Bronchial epithelial cell (primary cell): ENCODE results near the gene MCC. TPM values are rescaled to one million over a fixed set of nuclear protein-coding genes. Genes with fewer than 3 reads are reported as not detected.

Source experiments
- DNase-seq: peaks from one replicate; pipeline ENCODE4 v3.0.0-alpha.2; 2010; ENCODE audit warnings: low read depth
- FAIRE-seq: peaks from 2 replicates; lab custom pipeline; 2011; peaks lifted over from hg19 to GRCh38; lab: Jason Lieb, UNC
- H3K27me3 ChIP-seq: 2 replicates; pipeline ENCODE4 v1.5.1; 2011; ENCODE audit warnings: low read length; ENCODE audit not compliant: control insufficient read depth, insufficient read depth
- H3K36me3 ChIP-seq: 2 replicates; pipeline ENCODE4 v1.5.1; 2011; ENCODE audit warnings: low read length; ENCODE audit not compliant: control insufficient read depth, insufficient read depth
- H3K4me3 ChIP-seq: 2 replicates; pipeline ENCODE4 v1.5.1; 2011; ENCODE audit warnings: mild to moderate bottlenecking, low read depth, low read length, control low read depth
- total RNA-seq: library from RNA; depleted of rRNA; stranded (reverse); fragments of >200 nt; gene quantifications from 2 replicates; pipeline ENCODE4 v1.2.1, GENCODE V29; 2014
- TF ChIP-seq, protein P1 (sequence below): IDR thresholded peaks from 2 replicates; pipeline ENCODE4 v1.5.1; 2011; ENCODE audit warnings: mild to moderate bottlenecking, moderate library complexity, low read length, control low read depth, inconsistent platforms; ENCODE audit not compliant: insufficient read depth, severe bottlenecking

MCC gene
- total RNA-seq, 1 donor from 2014 or later, result 43.2 TPM

DNA sequence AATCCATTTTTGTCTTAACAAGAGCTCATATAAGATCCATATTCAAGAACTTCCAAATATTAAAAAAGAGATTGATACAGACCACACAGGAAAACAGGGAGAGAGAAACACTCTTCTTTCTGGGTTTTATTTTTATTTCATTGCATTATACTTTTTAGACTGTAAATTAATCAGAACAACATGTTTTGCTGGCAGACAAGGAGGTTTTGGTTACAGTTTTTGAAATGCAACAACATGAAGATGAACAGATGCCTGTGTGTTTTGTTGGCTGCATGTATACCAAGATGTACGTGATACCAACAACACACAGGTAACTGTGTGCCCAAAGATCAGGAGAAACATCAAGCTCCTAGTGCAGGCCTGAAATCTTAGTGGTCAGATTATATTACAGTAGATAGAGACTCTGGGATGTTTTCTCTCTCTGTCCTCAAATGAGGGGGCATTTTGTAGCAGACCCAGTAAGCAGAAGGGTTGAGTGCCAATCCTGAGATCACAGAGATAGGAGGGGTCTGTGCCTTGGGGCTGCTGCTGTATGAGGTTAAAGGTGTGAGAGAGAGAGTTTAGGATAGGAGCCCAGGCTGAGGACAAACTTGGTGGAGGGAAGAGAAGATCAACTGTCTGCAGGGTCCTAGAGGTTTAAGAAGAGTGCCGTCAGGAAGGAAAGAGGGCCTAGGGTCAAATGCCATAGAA is 359.5 kb downstream of the MCC start:
- DNase-seq (no peak), FAIRE-seq (no peak)
- TF ChIP-seq, protein P1, sequence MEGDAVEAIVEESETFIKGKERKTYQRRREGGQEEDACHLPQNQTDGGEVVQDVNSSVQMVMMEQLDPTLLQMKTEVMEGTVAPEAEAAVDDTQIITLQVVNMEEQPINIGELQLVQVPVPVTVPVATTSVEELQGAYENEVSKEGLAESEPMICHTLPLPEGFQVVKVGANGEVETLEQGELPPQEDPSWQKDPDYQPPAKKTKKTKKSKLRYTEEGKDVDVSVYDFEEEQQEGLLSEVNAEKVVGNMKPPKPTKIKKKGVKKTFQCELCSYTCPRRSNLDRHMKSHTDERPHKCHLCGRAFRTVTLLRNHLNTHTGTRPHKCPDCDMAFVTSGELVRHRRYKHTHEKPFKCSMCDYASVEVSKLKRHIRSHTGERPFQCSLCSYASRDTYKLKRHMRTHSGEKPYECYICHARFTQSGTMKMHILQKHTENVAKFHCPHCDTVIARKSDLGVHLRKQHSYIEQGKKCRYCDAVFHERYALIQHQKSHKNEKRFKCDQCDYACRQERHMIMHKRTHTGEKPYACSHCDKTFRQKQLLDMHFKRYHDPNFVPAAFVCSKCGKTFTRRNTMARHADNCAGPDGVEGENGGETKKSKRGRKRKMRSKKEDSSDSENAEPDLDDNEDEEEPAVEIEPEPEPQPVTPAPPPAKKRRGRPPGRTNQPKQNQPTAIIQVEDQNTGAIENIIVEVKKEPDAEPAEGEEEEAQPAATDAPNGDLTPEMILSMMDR, result no peak
- Histone ChIP-seq H3K4me3 (no peak overlapping the region), H3K36me3 (peaks cover 2% of the 10 kb centered on the region), H3K27me3 (no peaks in the 10 kb centered on the region)

DNA sequence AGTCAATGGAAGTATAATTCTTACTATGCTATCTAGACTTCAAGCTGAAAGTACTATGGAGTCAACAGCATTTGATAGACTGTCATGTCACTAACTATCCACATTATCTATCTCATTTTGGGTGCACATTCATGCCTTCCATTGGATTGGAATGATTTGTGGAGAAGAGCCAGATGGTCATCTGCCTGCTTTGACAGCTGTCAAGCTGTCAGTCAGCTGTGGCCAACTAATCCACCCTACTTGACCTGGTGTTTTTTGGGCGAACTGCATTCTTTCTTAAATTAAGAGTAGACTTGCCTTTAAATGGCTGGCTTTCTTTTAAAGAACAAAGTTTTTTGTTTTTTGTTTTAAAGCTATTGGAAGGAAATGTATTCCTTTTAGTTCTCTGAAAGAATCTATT is 360.2 kb downstream of the MCC start:
- H3K27me3 ChIP-seq, result no peaks in the 10 kb centered on the region
- peaks cover 2% of the 10 kb centered on the region for H3K36me3 ChIP-seq
- DNase-seq (no peak), FAIRE-seq (no peak)
- no peak overlapping the region for H3K4me3 ChIP-seq
- TF ChIP-seq, protein P1, result no peak

DNA sequence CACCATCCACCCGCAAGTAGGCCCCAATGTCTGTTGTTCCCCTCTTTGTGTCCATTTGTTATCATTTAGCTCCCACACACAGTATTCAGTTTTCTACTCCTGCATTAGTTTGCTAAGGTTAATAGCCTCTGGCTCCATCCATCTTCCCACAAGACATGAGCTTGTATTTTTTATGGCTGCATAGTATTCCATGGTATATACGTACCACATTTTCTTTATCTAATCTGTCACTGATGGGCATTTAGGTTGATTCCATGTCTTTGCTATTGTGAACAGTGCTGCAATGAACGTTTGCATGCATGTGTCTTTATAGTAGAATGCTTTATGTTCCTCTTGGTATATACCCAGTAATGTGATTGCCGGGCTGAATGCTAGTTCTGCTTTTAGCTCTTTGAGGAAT is 361.2 kb downstream of the MCC start:
- Histone ChIP-seq H3K4me3 (no peak overlapping the region), H3K27me3 (no peaks in the 10 kb centered on the region), H3K36me3 (peaks cover 4% of the 10 kb centered on the region)
- TF ChIP-seq, protein P1, result no peak
- no peak for FAIRE-seq
- DNase-seq, result no peak

- Histone ChIP-seq H3K36me3 (peaks cover 2% of the 10 kb centered on the region), H3K27me3 (no peaks in the 10 kb centered on the region), H3K4me3 (no peak overlapping the region)
- no peak for FAIRE-seq
- TF ChIP-seq, protein P1, result no peak
- no peak for DNase-seq
These were observed 362.9 kb downstream of the MCC start for GRCh38 chr5:113125371-113125770.

DNA sequence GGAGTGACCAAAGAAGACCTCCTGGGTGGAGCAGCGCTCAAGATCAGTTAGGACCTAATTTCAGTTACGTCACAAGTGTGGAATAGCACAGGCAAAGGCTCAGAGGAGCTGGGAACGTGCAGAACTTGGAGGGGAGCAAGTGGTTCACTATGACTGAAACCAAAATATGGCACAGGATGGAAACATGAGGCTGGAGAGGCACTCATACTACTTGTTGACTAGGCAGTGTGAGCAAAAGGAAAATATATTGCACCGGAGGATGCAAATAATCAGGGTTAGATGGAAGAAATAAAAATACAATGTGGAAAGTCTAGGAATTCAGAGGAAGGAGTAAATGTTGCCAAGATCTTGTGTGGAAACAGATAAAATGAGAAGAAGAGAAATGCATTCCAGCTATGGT is 363.3 kb downstream of the MCC start:
- Histone ChIP-seq H3K27me3 (no peaks in the 10 kb centered on the region), H3K36me3 (peaks cover 2% of the 10 kb centered on the region), H3K4me3 (no peak overlapping the region)
- TF ChIP-seq, protein P1, result no peak
- DNase-seq, result no peak
- FAIRE-seq, result no peak

GRCh38 chr5:113124265-113124664 is 364.0 kb downstream of the MCC start:
- DNase-seq (no peak), FAIRE-seq (no peak)
- Histone ChIP-seq H3K36me3 (peaks cover 2% of the 10 kb centered on the region), H3K4me3 (no peak overlapping the region), H3K27me3 (no peaks in the 10 kb centered on the region)
- TF ChIP-seq, protein P1, result no peak
